ENCODE measurements around the gene TBC1D22A.

DNA sequence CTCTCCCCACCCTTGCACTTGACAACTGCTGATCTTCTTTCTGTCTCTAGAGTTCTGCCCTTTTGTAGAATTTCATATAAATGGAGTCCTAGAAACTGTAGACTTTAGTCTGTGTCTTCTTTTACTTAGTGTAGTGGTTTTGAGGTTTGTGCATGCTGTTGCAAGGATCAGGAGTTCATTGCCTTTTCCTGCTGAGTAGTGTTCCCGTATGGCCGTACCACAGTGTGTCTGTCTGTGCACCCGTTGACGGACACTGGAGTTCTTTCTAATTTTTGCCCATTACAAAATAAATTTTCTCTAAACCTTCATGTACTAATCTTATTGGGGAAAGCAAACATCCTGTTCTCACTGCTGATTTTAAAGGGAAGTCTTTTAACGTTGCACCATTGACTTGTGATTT lies 138.1 kb downstream of the TBC1D22A start:
- TF ChIP-seq, protein P1, sequence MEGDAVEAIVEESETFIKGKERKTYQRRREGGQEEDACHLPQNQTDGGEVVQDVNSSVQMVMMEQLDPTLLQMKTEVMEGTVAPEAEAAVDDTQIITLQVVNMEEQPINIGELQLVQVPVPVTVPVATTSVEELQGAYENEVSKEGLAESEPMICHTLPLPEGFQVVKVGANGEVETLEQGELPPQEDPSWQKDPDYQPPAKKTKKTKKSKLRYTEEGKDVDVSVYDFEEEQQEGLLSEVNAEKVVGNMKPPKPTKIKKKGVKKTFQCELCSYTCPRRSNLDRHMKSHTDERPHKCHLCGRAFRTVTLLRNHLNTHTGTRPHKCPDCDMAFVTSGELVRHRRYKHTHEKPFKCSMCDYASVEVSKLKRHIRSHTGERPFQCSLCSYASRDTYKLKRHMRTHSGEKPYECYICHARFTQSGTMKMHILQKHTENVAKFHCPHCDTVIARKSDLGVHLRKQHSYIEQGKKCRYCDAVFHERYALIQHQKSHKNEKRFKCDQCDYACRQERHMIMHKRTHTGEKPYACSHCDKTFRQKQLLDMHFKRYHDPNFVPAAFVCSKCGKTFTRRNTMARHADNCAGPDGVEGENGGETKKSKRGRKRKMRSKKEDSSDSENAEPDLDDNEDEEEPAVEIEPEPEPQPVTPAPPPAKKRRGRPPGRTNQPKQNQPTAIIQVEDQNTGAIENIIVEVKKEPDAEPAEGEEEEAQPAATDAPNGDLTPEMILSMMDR (IDR thresholded peaks at IDR 0.05) = no peak
- TF ChIP-seq POLR2A (IDR thresholded peaks at IDR 0.05) = no peak
- no peak for TF ChIP-seq POLR2AphosphoS5 (IDR thresholded peaks at IDR 0.05)

All from gastroesophageal sphincter (tissue), 3 donors.